HG02588 (cell line): Measurements from ENCODE around the gene TRAF5.
"Not testable (repeated sequence)": the region's sequence is repeated elsewhere in the genome, so short reads cannot be mapped to it uniquely, and the experiment has no call there.

Experiments
- ATAC-seq: cut with Tn5 transposase; IDR thresholded peaks from one replicate; pipeline ENCODE4 v1.9.1; 2021; ENCODE audit warnings: mild to moderate bottlenecking, moderate library complexity; ENCODE audit not compliant: unreplicated experiment

TRAF5 gene

GRCh38 chr1:211326528-211327345, at the start of gene TRAF5:
Gene TRAF5 (plus strand): TSS chr1:211326833. CDS start chr1:211353240, 26,407 bp downstream.
- ATAC-seq = peak; percentile 38

GRCh38 chr1:211279340-211279739, 47.3 kb upstream of the TRAF5 start:
- ATAC-seq = no peak

GRCh38 chr1:211280910-211281309, 45.7 kb upstream of the TRAF5 start:
- ATAC-seq = no peak

- ATAC-seq = no peak
Measured at GRCh38 chr1:211281320-211282022, 45.2 kb upstream of the TRAF5 start.

- ATAC-seq = no peak
Measured at GRCh38 chr1:211282023-211282373, 44.6 kb upstream of the TRAF5 start.

GRCh38 chr1:211285196-211285595, 41.4 kb upstream of the TRAF5 start:
- no peak for ATAC-seq

- no peak for ATAC-seq
Measured at GRCh38 chr1:211287218-211287617, 39.4 kb upstream of the TRAF5 start.

GRCh38 chr1:211292411-211292810, 34.2 kb upstream of the TRAF5 start:
- no peak for ATAC-seq

- ATAC-seq = no peak
Measured at GRCh38 chr1:211296396-211296795, 30.2 kb upstream of the TRAF5 start.

- ATAC-seq = peak; percentile 96
Measured at GRCh38 chr1:211305044-211305443, 21.6 kb upstream of the TRAF5 start.

GRCh38 chr1:211309617-211310016, 17.0 kb upstream of the TRAF5 start:
- no peak for ATAC-seq

- ATAC-seq = no peak
Measured at GRCh38 chr1:211313392-211313791, 13.2 kb upstream of the TRAF5 start.

GRCh38 chr1:211318576-211319280, 7.9 kb upstream of the TRAF5 start:
- ATAC-seq = no peak

- ATAC-seq = no peak
Measured at GRCh38 chr1:211319892-211320291, 6.7 kb upstream of the TRAF5 start.

- ATAC-seq = no peak
Measured at GRCh38 chr1:211320980-211321379, 5.7 kb upstream of the TRAF5 start.

GRCh38 chr1:211321646-211322045, 5.0 kb upstream of the TRAF5 start:
- ATAC-seq = not testable (repeated sequence)

GRCh38 chr1:211323156-211324063, 3.2 kb upstream of the TRAF5 start:
- peak; percentile 46 for ATAC-seq

GRCh38 chr1:211324992-211325775, 1.4 kb upstream of the TRAF5 start:
- ATAC-seq = no peak

- no peak for ATAC-seq
Measured at GRCh38 chr1:211326140-211326527, 499 bp upstream of the TRAF5 start.
